Neural cell (in vitro differentiated cells): Measurements from ENCODE around the gene BBS1. TPM values are rescaled to one million over a fixed set of nuclear protein-coding genes. Genes with fewer than 3 reads are reported as not detected.
"Not testable (repeated sequence)": the region's sequence is repeated elsewhere in the genome, so short reads cannot be mapped to it uniquely, and the experiment has no call there.

Experiments
- H2AFZ ChIP-seq: fragments of 200-600, 300-800 bp; sonication (generic), shearing (Covaris generic); 2 replicates; pipeline ENCODE4 v1.6.0; 2014; ENCODE audit warnings: low read depth, mild to moderate bottlenecking, antibody characterized with exemption, low read length, moderate library complexity
- H3F3A ChIP-seq: fragments of 200-600 bp; shearing (Covaris generic); 2 replicates; pipeline ENCODE4 v1.6.1; 2016; ENCODE audit warnings: mild to moderate bottlenecking, moderate library complexity, mixed read lengths, antibody characterized with exemption, low read length; ENCODE audit not compliant: insufficient read depth, poor library complexity, severe bottlenecking
- H3K27ac ChIP-seq: fragments of 200-600, 300-800 bp; sonication (generic), shearing (Covaris generic); 2 replicates; pipeline ENCODE4 v1.5.1; 2014; ENCODE audit warnings: mild to moderate bottlenecking, low read length, moderate library complexity
- H3K27me3 ChIP-seq: fragments of 300-800, 200-600 bp; sonication (generic), shearing (Covaris generic); 2 replicates; pipeline ENCODE4 v1.6.0; 2014; ENCODE audit warnings: mild to moderate bottlenecking, low read depth, low read length, moderate library complexity; ENCODE audit not compliant: insufficient read depth
- H3K36me3 ChIP-seq: fragments of 300-800, 200-600 bp; sonication (generic), shearing (Covaris generic); 2 replicates; pipeline ENCODE4 v1.5.1; 2014; ENCODE audit warnings: mild to moderate bottlenecking, antibody characterized with exemption, low read length, moderate library complexity; ENCODE audit not compliant: insufficient read depth
- H3K4me2 ChIP-seq: fragments of 300-800, 200-600 bp; sonication (generic), shearing (Covaris generic); 2 replicates; pipeline ENCODE4 v1.6.0; 2014; ENCODE audit warnings: mild to moderate bottlenecking, low read length
- H3K4me3 ChIP-seq: fragments of 300-800, 200-600 bp; sonication (generic), shearing (Covaris generic); 2 replicates; pipeline ENCODE4 v1.5.1; 2014; ENCODE audit warnings: mild to moderate bottlenecking, low read length, moderate library complexity
- H3K79me2 ChIP-seq: fragments of 200-600 bp; shearing (Covaris generic); replicated peaks from 2 replicates; pipeline ENCODE4 v1.6.0; 2014; ENCODE audit warnings: mild to moderate bottlenecking, low read length, moderate library complexity; ENCODE audit not compliant: insufficient read depth
- H3K9ac ChIP-seq: fragments of 300-800, 200-600 bp; sonication (generic), shearing (Covaris generic); 2 replicates; pipeline ENCODE4 v1.6.1; 2016; ENCODE audit warnings: mild to moderate bottlenecking, low read length, mixed read lengths
- H3K9me2 ChIP-seq: fragments of 200-600 bp; shearing (Covaris generic); 2 replicates; pipeline ENCODE4 v1.6.1; 2016; ENCODE audit warnings: mild to moderate bottlenecking, low read length, mixed read lengths; ENCODE audit not compliant: insufficient read depth
- H3K9me3 ChIP-seq: fragments of 200-600, 300-800 bp; sonication (generic), shearing (Covaris generic); 2 replicates; pipeline ENCODE4 v1.6.1; 2016; ENCODE audit warnings: mild to moderate bottlenecking, mixed run types, low read length, moderate library complexity, mixed read lengths
- H4K20me1 ChIP-seq: fragments of 200-600 bp; shearing (Covaris generic); 2 replicates; pipeline ENCODE4 v1.6.1; 2016; ENCODE audit warnings: mild to moderate bottlenecking, mixed run types; ENCODE audit not compliant: insufficient read depth
- EP300 ChIP-seq: fragments of 450-650 bp; conservative IDR thresholded peaks from 2 replicates; pipeline ENCODE4 v1.6.1; 2014; ENCODE audit warnings: antibody characterized with exemption, mild to moderate bottlenecking, moderate library complexity; ENCODE audit not compliant: poor library complexity, severe bottlenecking
- EZH2 ChIP-seq: fragments of 200-600, 300-800 bp; shearing (Covaris generic), sonication (generic); IDR thresholded peaks from 2 replicates; pipeline ENCODE4 v1.6.1; 2014; ENCODE audit warnings: antibody characterized with exemption, low read length, borderline replicate concordance, mild to moderate bottlenecking; ENCODE audit not compliant: insufficient read depth, poor library complexity, severe bottlenecking
- MXI1 ChIP-seq: fragments of 450-650 bp; conservative IDR thresholded peaks from 2 replicates; pipeline ENCODE4 v1.6.1; 2014; ENCODE audit warnings: antibody characterized with exemption, mild to moderate bottlenecking; ENCODE audit not compliant: poor library complexity, severe bottlenecking
- POLR2AphosphoS5 ChIP-seq: IDR thresholded peaks from 2 replicates; pipeline ENCODE4 v1.6.1; 2012
- RAD21 ChIP-seq: fragments of 450-650 bp; conservative IDR thresholded peaks from 2 replicates; pipeline ENCODE4 v1.6.1; 2014; ENCODE audit warnings: antibody characterized with exemption, mild to moderate bottlenecking, moderate library complexity
- SMC3 ChIP-seq: fragments of 450-650 bp; conservative IDR thresholded peaks from 2 replicates; pipeline ENCODE4 v1.6.1; 2014; ENCODE audit warnings: antibody characterized with exemption, mild to moderate bottlenecking, moderate library complexity; ENCODE audit not compliant: poor library complexity
- TAF1 ChIP-seq: IDR thresholded peaks from 2 replicates; pipeline ENCODE4 v1.6.1; 2012; ENCODE audit warnings: low read depth
- polyA plus RNA-seq: library from polyadenylated mRNA; depleted of rRNA; stranded (reverse); fragments of >200 nt; gene quantifications from 2 replicates; pipeline ENCODE4 v1.2.3, GENCODE V29; 2014
- TF ChIP-seq, protein P1 (sequence below): IDR thresholded peaks from 2 replicates; pipeline ENCODE4 v1.6.1; 2012; ENCODE audit warnings: borderline replicate concordance
- TF ChIP-seq, protein P2 (sequence below): fragments of 450-650 bp; IDR thresholded peaks from 2 replicates; pipeline ENCODE4 v1.5.1; 2014; ENCODE audit warnings: antibody characterized with exemption, mild to moderate bottlenecking, moderate library complexity; ENCODE audit not compliant: poor library complexity, severe bottlenecking

Gene BBS1
- polyA plus RNA-seq, 1 donor from 2014 or later = 69.5 TPM

DNA sequence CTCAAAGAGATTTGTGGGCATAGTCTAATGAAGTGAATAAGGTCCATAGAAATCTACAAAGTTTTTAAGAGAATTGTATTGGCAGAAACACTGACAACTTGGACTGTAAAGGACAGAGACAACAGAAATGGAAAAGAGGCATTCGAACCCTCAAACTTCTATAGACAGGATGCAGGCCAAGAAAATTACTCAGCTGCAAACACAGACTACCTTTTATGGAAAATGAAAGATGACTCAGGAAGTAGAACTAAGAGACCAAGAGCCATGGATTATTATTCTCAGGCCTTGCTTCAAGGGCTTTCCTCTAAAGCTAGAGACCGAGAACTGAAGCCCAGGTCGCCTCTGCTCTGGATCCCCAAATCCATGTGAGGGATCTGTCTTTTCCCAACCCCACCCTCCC lies 47.5 kb upstream of the BBS1 start:
- no peaks in the 10 kb centered on the region for H3K27me3 ChIP-seq
- no peaks in the 10 kb centered on the region for H3K79me2 ChIP-seq
- no peak overlapping the region for H3K4me2 ChIP-seq
- H3K9ac ChIP-seq = no peak overlapping the region
- no peaks in the 10 kb centered on the region for H3K36me3 ChIP-seq
- no peaks in the 10 kb centered on the region for H3K9me2 ChIP-seq
- no peaks in the 10 kb centered on the region for H3K9me3 ChIP-seq
- no peak overlapping the region for H3K4me3 ChIP-seq
- H3K27ac ChIP-seq = no peak overlapping the region
- H4K20me1 ChIP-seq = no peaks in the 10 kb centered on the region
- no peak overlapping the region for H2AFZ ChIP-seq
- no peaks in the 10 kb centered on the region for H3F3A ChIP-seq
- TF ChIP-seq EZH2 (no peak), POLR2AphosphoS5 (no peak), MXI1 (no peak), SMC3 (no peak), EP300 (no peak), TAF1 (no peak), RAD21 (no peak)
- TF ChIP-seq, protein P1, sequence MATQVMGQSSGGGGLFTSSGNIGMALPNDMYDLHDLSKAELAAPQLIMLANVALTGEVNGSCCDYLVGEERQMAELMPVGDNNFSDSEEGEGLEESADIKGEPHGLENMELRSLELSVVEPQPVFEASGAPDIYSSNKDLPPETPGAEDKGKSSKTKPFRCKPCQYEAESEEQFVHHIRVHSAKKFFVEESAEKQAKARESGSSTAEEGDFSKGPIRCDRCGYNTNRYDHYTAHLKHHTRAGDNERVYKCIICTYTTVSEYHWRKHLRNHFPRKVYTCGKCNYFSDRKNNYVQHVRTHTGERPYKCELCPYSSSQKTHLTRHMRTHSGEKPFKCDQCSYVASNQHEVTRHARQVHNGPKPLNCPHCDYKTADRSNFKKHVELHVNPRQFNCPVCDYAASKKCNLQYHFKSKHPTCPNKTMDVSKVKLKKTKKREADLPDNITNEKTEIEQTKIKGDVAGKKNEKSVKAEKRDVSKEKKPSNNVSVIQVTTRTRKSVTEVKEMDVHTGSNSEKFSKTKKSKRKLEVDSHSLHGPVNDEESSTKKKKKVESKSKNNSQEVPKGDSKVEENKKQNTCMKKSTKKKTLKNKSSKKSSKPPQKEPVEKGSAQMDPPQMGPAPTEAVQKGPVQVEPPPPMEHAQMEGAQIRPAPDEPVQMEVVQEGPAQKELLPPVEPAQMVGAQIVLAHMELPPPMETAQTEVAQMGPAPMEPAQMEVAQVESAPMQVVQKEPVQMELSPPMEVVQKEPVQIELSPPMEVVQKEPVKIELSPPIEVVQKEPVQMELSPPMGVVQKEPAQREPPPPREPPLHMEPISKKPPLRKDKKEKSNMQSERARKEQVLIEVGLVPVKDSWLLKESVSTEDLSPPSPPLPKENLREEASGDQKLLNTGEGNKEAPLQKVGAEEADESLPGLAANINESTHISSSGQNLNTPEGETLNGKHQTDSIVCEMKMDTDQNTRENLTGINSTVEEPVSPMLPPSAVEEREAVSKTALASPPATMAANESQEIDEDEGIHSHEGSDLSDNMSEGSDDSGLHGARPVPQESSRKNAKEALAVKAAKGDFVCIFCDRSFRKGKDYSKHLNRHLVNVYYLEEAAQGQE = no peak
- TF ChIP-seq, protein P2, sequence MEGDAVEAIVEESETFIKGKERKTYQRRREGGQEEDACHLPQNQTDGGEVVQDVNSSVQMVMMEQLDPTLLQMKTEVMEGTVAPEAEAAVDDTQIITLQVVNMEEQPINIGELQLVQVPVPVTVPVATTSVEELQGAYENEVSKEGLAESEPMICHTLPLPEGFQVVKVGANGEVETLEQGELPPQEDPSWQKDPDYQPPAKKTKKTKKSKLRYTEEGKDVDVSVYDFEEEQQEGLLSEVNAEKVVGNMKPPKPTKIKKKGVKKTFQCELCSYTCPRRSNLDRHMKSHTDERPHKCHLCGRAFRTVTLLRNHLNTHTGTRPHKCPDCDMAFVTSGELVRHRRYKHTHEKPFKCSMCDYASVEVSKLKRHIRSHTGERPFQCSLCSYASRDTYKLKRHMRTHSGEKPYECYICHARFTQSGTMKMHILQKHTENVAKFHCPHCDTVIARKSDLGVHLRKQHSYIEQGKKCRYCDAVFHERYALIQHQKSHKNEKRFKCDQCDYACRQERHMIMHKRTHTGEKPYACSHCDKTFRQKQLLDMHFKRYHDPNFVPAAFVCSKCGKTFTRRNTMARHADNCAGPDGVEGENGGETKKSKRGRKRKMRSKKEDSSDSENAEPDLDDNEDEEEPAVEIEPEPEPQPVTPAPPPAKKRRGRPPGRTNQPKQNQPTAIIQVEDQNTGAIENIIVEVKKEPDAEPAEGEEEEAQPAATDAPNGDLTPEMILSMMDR = no peak

GRCh38 chr11:66464116-66464515 lies 46.3 kb upstream of the BBS1 start:
- H3K9me2 ChIP-seq, H3K27me3 ChIP-seq, H3K36me3 ChIP-seq: not testable (repeated sequence)

GRCh38 chr11:66464916-66465315 lies 45.5 kb upstream of the BBS1 start:
- Histone ChIP-seq H3K9me2 (no peaks in the 10 kb centered on the region), H3K36me3 (no peaks in the 10 kb centered on the region), H4K20me1 (no peaks in the 10 kb centered on the region), H2AFZ (no peak overlapping the region), H3K27me3 (no peaks in the 10 kb centered on the region), H3K79me2 (no peaks in the 10 kb centered on the region), H3K9ac (no peak overlapping the region), H3K4me3 (no peak overlapping the region), H3F3A (no peaks in the 10 kb centered on the region), H3K27ac (no peak overlapping the region), H3K4me2 (no peak overlapping the region), H3K9me3 (no peaks in the 10 kb centered on the region)
- TF ChIP-seq, protein P2 = no peak
- TF ChIP-seq MXI1 (no peak), TAF1 (no peak), POLR2AphosphoS5 (no peak), EZH2 (no peak)
- TF ChIP-seq, protein P1 = no peak

More at GRCh38 chr11:66464116-66464515, 46.3 kb upstream of the BBS1 start:
- H4K20me1 ChIP-seq, H3K4me2 ChIP-seq, H3K9ac ChIP-seq, H3K79me2 ChIP-seq, H3F3A ChIP-seq, H3K4me3 ChIP-seq, H3K27ac ChIP-seq, H3K9me3 ChIP-seq, H2AFZ ChIP-seq: not testable (repeated sequence)
